NT2/D1 (cell line): ENCODE measurements around the gene CPOX.

Experiments used
- DNase-seq: peaks from one replicate; pipeline ENCODE4 v3.0.0-alpha.2; 2011; ENCODE audit warnings: low read depth, low spot score
- H3K27me3 ChIP-seq: 2 replicates; pipeline ENCODE4 v1.6.0; 2011; ENCODE audit warnings: mild to moderate bottlenecking; ENCODE audit not compliant: insufficient read length, insufficient read depth
- H3K36me3 ChIP-seq: 2 replicates; pipeline ENCODE4 v1.6.1; 2011; ENCODE audit warnings: mild to moderate bottlenecking, low read length, mixed read lengths; ENCODE audit not compliant: insufficient read depth, insufficient read length
- H3K4me1 ChIP-seq: 2 replicates; pipeline ENCODE4 v1.5.1; 2011; ENCODE audit not compliant: insufficient read depth, insufficient read length
- H3K4me3 ChIP-seq: 2 replicates; pipeline ENCODE4 v1.5.1; 2011; ENCODE audit warnings: low read depth; ENCODE audit not compliant: insufficient read length
- H3K9ac ChIP-seq: 2 replicates; pipeline ENCODE4 v1.6.0; 2011; ENCODE audit warnings: low read depth; ENCODE audit not compliant: insufficient read length
- H3K9me3 ChIP-seq: 2 replicates; pipeline ENCODE4 v1.5.1; 2011; ENCODE audit warnings: mild to moderate bottlenecking, low read length; ENCODE audit not compliant: insufficient read depth
- SUZ12 ChIP-seq: IDR thresholded peaks from 2 replicates; pipeline ENCODE4 v1.6.1; 2011; ENCODE audit not compliant: insufficient read length, insufficient read depth; ENCODE audit errors: extremely low read depth
- YY1 ChIP-seq: IDR thresholded peaks from 2 replicates; pipeline ENCODE4 v1.6.1; 2011; ENCODE audit not compliant: insufficient read length, insufficient read depth
- ZNF274 ChIP-seq: IDR thresholded peaks from 2 replicates; pipeline ENCODE4 v1.6.1; 2011; ENCODE audit warnings: mild to moderate bottlenecking, low read depth, low read length

The CPOX gene

GRCh38 chr3:98553753-98554152, 39.7 kb downstream of the CPOX start:
- H3K9ac ChIP-seq, result no peak overlapping the region
- H3K27me3 ChIP-seq, result no peaks in the 10 kb centered on the region
- H3K4me3 ChIP-seq, result no peak overlapping the region
- H3K36me3 ChIP-seq, result no peaks in the 10 kb centered on the region
- no peaks in the 10 kb centered on the region for H3K9me3 ChIP-seq
- no peak for DNase-seq
- no peak for TF ChIP-seq SUZ12
- no peak for TF ChIP-seq ZNF274
- TF ChIP-seq YY1, result no peak
- no peaks in the 10 kb centered on the region for H3K4me1 ChIP-seq

- Histone ChIP-seq H3K27me3 (no peaks in the 10 kb centered on the region), H3K9ac (no peak overlapping the region)
- TF ChIP-seq SUZ12 (no peak), YY1 (no peak), ZNF274 (no peak)
Observed at GRCh38 chr3:98553021-98553563, 40.3 kb downstream of the CPOX start.

GRCh38 chr3:98552232-98553020, 41.0 kb downstream of the CPOX start:
- DNase-seq, result no peak
- Histone ChIP-seq H3K27me3 (no peaks in the 10 kb centered on the region), H3K4me3 (no peak overlapping the region), H3K9ac (no peak overlapping the region), H3K9me3 (no peaks in the 10 kb centered on the region), H3K4me1 (no peaks in the 10 kb centered on the region), H3K36me3 (no peaks in the 10 kb centered on the region)
- TF ChIP-seq SUZ12 (no peak), ZNF274 (no peak), YY1 (no peak)

More at GRCh38 chr3:98553021-98553563, 40.3 kb downstream of the CPOX start:
- no peak overlapping the region for H3K4me3 ChIP-seq
- no peaks in the 10 kb centered on the region for H3K4me1 ChIP-seq
- DNase-seq, result no peak
- no peaks in the 10 kb centered on the region for H3K9me3 ChIP-seq
- no peaks in the 10 kb centered on the region for H3K36me3 ChIP-seq

GRCh38 chr3:98551754-98552153, 41.7 kb downstream of the CPOX start:
- Histone ChIP-seq H3K36me3 (no peaks in the 10 kb centered on the region), H3K4me3 (no peak overlapping the region)

GRCh38 chr3:98551236-98551635, 42.2 kb downstream of the CPOX start:
- DNase-seq, result no peak
- H3K27me3 ChIP-seq, result no peaks in the 10 kb centered on the region
- TF ChIP-seq YY1, result no peak
- no peak for TF ChIP-seq ZNF274
- TF ChIP-seq SUZ12, result no peak
- H3K4me3 ChIP-seq, result no peak overlapping the region
- no peaks in the 10 kb centered on the region for H3K4me1 ChIP-seq
- H3K9me3 ChIP-seq, result no peaks in the 10 kb centered on the region
- H3K9ac ChIP-seq, result no peak overlapping the region
- no peaks in the 10 kb centered on the region for H3K36me3 ChIP-seq

More at GRCh38 chr3:98551754-98552153, 41.7 kb downstream of the CPOX start:
- H3K9ac ChIP-seq, result no peak overlapping the region
- no peaks in the 10 kb centered on the region for H3K9me3 ChIP-seq
- no peaks in the 10 kb centered on the region for H3K4me1 ChIP-seq
- DNase-seq, result no peak
- no peaks in the 10 kb centered on the region for H3K27me3 ChIP-seq
- TF ChIP-seq SUZ12 (no peak), YY1 (no peak), ZNF274 (no peak)

- no peak overlapping the region for H3K4me3 ChIP-seq
- no peak overlapping the region for H3K9ac ChIP-seq
- no peaks in the 10 kb centered on the region for H3K9me3 ChIP-seq
- H3K27me3 ChIP-seq, result no peaks in the 10 kb centered on the region
- DNase-seq, result no peak
- H3K4me1 ChIP-seq, result no peaks in the 10 kb centered on the region
- H3K36me3 ChIP-seq, result no peaks in the 10 kb centered on the region
- TF ChIP-seq SUZ12 (no peak), ZNF274 (no peak), YY1 (no peak)
Observed at GRCh38 chr3:98550833-98551232, 42.6 kb downstream of the CPOX start.

GRCh38 chr3:98548544-98548943, 44.9 kb downstream of the CPOX start:
- Histone ChIP-seq H3K4me3 (no peak overlapping the region), H3K9me3 (no peaks in the 10 kb centered on the region), H3K9ac (no peak overlapping the region), H3K27me3 (no peaks in the 10 kb centered on the region), H3K36me3 (no peaks in the 10 kb centered on the region), H3K4me1 (no peaks in the 10 kb centered on the region)
- TF ChIP-seq ZNF274 (no peak), YY1 (no peak), SUZ12 (no peak)
- DNase-seq, result no peak
